ENCODE data around the gene FHIP1A.
A peak's percentile ranks its signal among the peaks of the same experiment; 100 is the strongest.

The FHIP1A gene

GRCh38 chr4:151434183-151434860, 25.3 kb downstream of the FHIP1A start:
- DNase-seq (ENCODE audit: low read depth, low spot score), result peak; percentile 10
- POLR2A ChIA-PET, result no interaction called here
- CTCF ChIA-PET, result interaction anchor here (1.1 to 1.3 kb wide), 2 partner anchors 40 to 178 kb away, joined by 3 to 5 read pairs; no protein-coding TSS in a partner anchor
- no peak for TF ChIP-seq CTCF (IDR thresholded peaks at IDR 0.05; ENCODE audit: insufficient read depth, low read length, missing control alignments)
- no peak overlapping the region for H3K4me3 ChIP-seq (ENCODE audit: low read depth, low read length)

GRCh38 chr4:151436093-151436518, 27.1 kb downstream of the FHIP1A start:
- no peak overlapping the region for H3K4me3 ChIP-seq (ENCODE audit: low read depth, low read length)
- POLR2A ChIA-PET, result no interaction called here
- DNase-seq (ENCODE audit: low read depth, low spot score), result peak; percentile 10
- no peak for TF ChIP-seq CTCF (IDR thresholded peaks at IDR 0.05; ENCODE audit: insufficient read depth, low read length, missing control alignments)
- CTCF ChIA-PET, result interaction anchor here (0.8 to 1.0 kb wide), 2 partner anchors 8 to 20 kb away, joined by 3 read pairs; no protein-coding TSS in a partner anchor

GRCh38 chr4:151437505-151437904, 28.5 kb downstream of the FHIP1A start:
- no peak for TF ChIP-seq CTCF (IDR thresholded peaks at IDR 0.05; ENCODE audit: insufficient read depth, low read length, missing control alignments)
- ChIA-PET POLR2A (no interaction called here), CTCF (no interaction called here)
- no peak for DNase-seq (ENCODE audit: low read depth, low spot score)
- H3K4me3 ChIP-seq (ENCODE audit: low read depth, low read length), result no peak overlapping the region

- CTCF ChIA-PET, result interaction anchor here (1.2 kb wide), 1 partner anchor 9 kb away, joined by 3 read pairs; no protein-coding TSS in a partner anchor
- no peak overlapping the region for H3K4me3 ChIP-seq (ENCODE audit: low read depth, low read length)
- TF ChIP-seq CTCF (IDR thresholded peaks at IDR 0.05; ENCODE audit: insufficient read depth, low read length, missing control alignments), result no peak
- POLR2A ChIA-PET, result interaction anchor here (0.6 kb wide), 1 partner anchor 14 kb away, joined by 3 read pairs; no protein-coding TSS in a partner anchor
- no peak for DNase-seq (ENCODE audit: low read depth, low spot score)
Measured at GRCh38 chr4:151438154-151438553, 29.2 kb downstream of the FHIP1A start.

GRCh38 chr4:151439320-151439719, 30.3 kb downstream of the FHIP1A start:
- no peak overlapping the region for H3K4me3 ChIP-seq (ENCODE audit: low read depth, low read length)
- CTCF ChIA-PET, result interaction anchor here (1.2 kb wide), 1 partner anchor 8 kb away, joined by 3 read pairs; no protein-coding TSS in a partner anchor
- no peak for TF ChIP-seq CTCF (IDR thresholded peaks at IDR 0.05; ENCODE audit: insufficient read depth, low read length, missing control alignments)
- POLR2A ChIA-PET, result no interaction called here
- DNase-seq (ENCODE audit: low read depth, low spot score), result no peak

- no peak for TF ChIP-seq CTCF (IDR thresholded peaks at IDR 0.05; ENCODE audit: insufficient read depth, low read length, missing control alignments)
- H3K4me3 ChIP-seq (ENCODE audit: low read depth, low read length), result no peak overlapping the region
- ChIA-PET POLR2A (no interaction called here), CTCF (interaction anchor here (1.5 kb wide), 1 partner anchor 12 kb away, joined by 4 read pairs; no protein-coding TSS in a partner anchor)
- no peak for DNase-seq (ENCODE audit: low read depth, low spot score)
Measured at GRCh38 chr4:151442002-151442401, 33.0 kb downstream of the FHIP1A start.
